T-helper 9 cell (primary cell): ENCODE measurements around the gene SND1.

Experiments
- DNase-seq: peaks from one replicate; pipeline ENCODE4 v3.0.0-alpha.2; 2020

Gene SND1

GRCh38 chr7:128057909-128058308 lies 405.9 kb downstream of the SND1 start:
- no peak for DNase-seq

GRCh38 chr7:128059143-128059988 lies 407.4 kb downstream of the SND1 start:
- no peak for DNase-seq

- DNase-seq = no peak
Measured at GRCh38 chr7:128060018-128060417, 408.0 kb downstream of the SND1 start.

- no peak for DNase-seq
Measured at GRCh38 chr7:128063088-128063487, 411.1 kb downstream of the SND1 start.

- DNase-seq = no peak
Measured at GRCh38 chr7:128065872-128066271, 413.9 kb downstream of the SND1 start.

- DNase-seq = no peak
Measured at GRCh38 chr7:128066395-128066794, 414.4 kb downstream of the SND1 start.

- DNase-seq = no peak
Measured at GRCh38 chr7:128066858-128067257, 414.9 kb downstream of the SND1 start.

GRCh38 chr7:128067983-128068382 lies 416.0 kb downstream of the SND1 start:
- no peak for DNase-seq

- DNase-seq = no peak
Measured at GRCh38 chr7:128068785-128069184, 416.8 kb downstream of the SND1 start.

- no peak for DNase-seq
Measured at GRCh38 chr7:128069373-128070364, 417.7 kb downstream of the SND1 start.

GRCh38 chr7:128071376-128071775 lies 419.4 kb downstream of the SND1 start:
- no peak for DNase-seq

- no peak for DNase-seq
Measured at GRCh38 chr7:128071801-128072200, 419.8 kb downstream of the SND1 start.

GRCh38 chr7:128073671-128074310 lies 421.8 kb downstream of the SND1 start:
- DNase-seq = no peak

- no peak for DNase-seq
Measured at GRCh38 chr7:128074336-128074735, 422.3 kb downstream of the SND1 start.

GRCh38 chr7:128074736-128075135 lies 422.7 kb downstream of the SND1 start:
- no peak for DNase-seq

GRCh38 chr7:128075242-128076095 lies 423.5 kb downstream of the SND1 start:
- DNase-seq = no peak

GRCh38 chr7:128076196-128076795 lies 424.3 kb downstream of the SND1 start:
- no peak for DNase-seq

- no peak for DNase-seq
Measured at GRCh38 chr7:128076796-128077271, 424.8 kb downstream of the SND1 start.

- DNase-seq = no peak
Measured at GRCh38 chr7:128078309-128078708, 426.3 kb downstream of the SND1 start.

GRCh38 chr7:128080169-128080568 lies 428.2 kb downstream of the SND1 start:
- no peak for DNase-seq

- no peak for DNase-seq
Measured at GRCh38 chr7:128081351-128081750, 429.4 kb downstream of the SND1 start.
